SK-N-SH (cell line): ENCODE data around the gene MSH5.

Source experiments
- ELF1 ChIP-seq: IDR thresholded peaks from 2 replicates; pipeline ENCODE4 v1.4.0; 2012
- EP300 ChIP-seq, 2 experiments: IDR thresholded peaks; 2 replicates each; pipeline versions ENCODE4 v1.4.0 to v1.6.1; 2012; ENCODE audit warnings: borderline replicate concordance in 1 of 2, low read depth in 1 of 2, low read length in 1 of 2
- FOSL2 ChIP-seq: IDR thresholded peaks from 2 replicates; pipeline ENCODE4 v1.4.0; 2012; ENCODE audit warnings: low read depth, mild to moderate bottlenecking, moderate library complexity, borderline replicate concordance
- GABPA ChIP-seq: IDR thresholded peaks from 2 replicates; pipeline ENCODE4 v1.4.0; 2012; ENCODE audit warnings: low read depth, mild to moderate bottlenecking
- POLR2AphosphoS5 ChIP-seq: IDR thresholded peaks from 2 replicates; pipeline ENCODE4 v1.6.1; 2012; ENCODE audit warnings: low read depth, low read length
- YY1 ChIP-seq: IDR thresholded peaks from 2 replicates; pipeline ENCODE4 v1.4.0; 2012; ENCODE audit warnings: low read depth, mild to moderate bottlenecking
- TF ChIP-seq, protein P1 (sequence below): fragments of 200-600 bp; sonication (generic); IDR thresholded peaks from 2 replicates; pipeline ENCODE4 v1.6.1; 2017; ENCODE audit warnings: antibody characterized with exemption, mild to moderate bottlenecking, moderate library complexity
- TF ChIP-seq, protein P2 (sequence below): IDR thresholded peaks from 2 replicates; pipeline ENCODE4 v1.4.0; 2012; ENCODE audit warnings: low read depth
- TF ChIP-seq, protein P3 (sequence below): fragments of 150-350 bp; IDR thresholded peaks from 2 replicates; pipeline ENCODE4 v1.6.1; 2017; ENCODE audit warnings: antibody characterized with exemption, low read length, low read depth, borderline replicate concordance
- TF ChIP-seq, protein P4 (sequence below): IDR thresholded peaks from 2 replicates; pipeline ENCODE4 v1.4.0; 2012; ENCODE audit warnings: low read depth, borderline replicate concordance

DNA sequence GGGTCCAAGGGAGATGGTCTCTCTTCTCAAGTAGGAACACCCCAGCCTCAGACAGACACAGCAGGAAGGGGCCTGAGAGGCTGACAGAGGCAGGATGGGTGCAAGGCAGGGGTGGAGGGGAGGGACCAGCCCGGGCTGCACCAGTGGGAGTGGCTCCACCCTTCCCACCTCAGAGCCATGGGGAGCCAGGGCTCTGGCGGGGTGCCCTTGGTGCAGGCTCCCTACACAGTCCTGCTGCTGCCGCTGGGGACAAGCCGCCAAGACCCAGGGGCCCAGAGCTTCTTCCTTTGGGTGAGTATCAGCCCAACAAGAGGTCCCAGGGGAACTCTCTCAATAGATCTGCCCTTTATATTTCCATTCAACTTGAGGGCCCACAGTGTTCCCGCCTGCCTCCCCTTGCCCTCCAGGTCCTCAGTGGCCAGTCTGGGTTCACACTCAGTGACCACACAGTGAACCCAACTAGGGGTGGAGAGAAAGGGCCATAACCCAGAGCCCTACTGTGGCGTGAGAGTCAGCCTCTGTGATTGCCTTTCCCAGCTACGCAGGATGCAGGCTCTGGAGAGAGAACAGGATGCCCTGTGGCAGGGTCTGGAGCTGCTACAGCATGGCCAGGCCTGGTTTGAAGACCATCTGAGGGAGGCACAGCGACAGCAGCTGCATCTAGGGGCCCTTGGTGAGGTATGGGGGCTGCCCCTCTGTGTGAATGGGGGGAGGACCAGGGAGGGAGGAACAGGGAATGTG, 23.2 kb downstream of the MSH5 start:
- TF ChIP-seq, protein P1, sequence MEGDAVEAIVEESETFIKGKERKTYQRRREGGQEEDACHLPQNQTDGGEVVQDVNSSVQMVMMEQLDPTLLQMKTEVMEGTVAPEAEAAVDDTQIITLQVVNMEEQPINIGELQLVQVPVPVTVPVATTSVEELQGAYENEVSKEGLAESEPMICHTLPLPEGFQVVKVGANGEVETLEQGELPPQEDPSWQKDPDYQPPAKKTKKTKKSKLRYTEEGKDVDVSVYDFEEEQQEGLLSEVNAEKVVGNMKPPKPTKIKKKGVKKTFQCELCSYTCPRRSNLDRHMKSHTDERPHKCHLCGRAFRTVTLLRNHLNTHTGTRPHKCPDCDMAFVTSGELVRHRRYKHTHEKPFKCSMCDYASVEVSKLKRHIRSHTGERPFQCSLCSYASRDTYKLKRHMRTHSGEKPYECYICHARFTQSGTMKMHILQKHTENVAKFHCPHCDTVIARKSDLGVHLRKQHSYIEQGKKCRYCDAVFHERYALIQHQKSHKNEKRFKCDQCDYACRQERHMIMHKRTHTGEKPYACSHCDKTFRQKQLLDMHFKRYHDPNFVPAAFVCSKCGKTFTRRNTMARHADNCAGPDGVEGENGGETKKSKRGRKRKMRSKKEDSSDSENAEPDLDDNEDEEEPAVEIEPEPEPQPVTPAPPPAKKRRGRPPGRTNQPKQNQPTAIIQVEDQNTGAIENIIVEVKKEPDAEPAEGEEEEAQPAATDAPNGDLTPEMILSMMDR: no peak
- no peak for TF ChIP-seq YY1
- TF ChIP-seq, protein P2, sequence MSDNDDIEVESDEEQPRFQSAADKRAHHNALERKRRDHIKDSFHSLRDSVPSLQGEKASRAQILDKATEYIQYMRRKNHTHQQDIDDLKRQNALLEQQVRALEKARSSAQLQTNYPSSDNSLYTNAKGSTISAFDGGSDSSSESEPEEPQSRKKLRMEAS: no peak
- TF ChIP-seq POLR2AphosphoS5: no peak
- TF ChIP-seq FOSL2: no peak
- no peak for TF ChIP-seq ELF1
- TF ChIP-seq, protein P3, sequence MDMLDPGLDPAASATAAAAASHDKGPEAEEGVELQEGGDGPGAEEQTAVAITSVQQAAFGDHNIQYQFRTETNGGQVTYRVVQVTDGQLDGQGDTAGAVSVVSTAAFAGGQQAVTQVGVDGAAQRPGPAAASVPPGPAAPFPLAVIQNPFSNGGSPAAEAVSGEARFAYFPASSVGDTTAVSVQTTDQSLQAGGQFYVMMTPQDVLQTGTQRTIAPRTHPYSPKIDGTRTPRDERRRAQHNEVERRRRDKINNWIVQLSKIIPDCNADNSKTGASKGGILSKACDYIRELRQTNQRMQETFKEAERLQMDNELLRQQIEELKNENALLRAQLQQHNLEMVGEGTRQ: no peak
- no peak for TF ChIP-seq EP300 (IDR thresholded peaks at IDR 0.05; ENCODE audit: borderline replicate concordance in 1 of 2, low read depth in 1 of 2, low read length in 1 of 2)
- TF ChIP-seq GABPA: no peak
- TF ChIP-seq, protein P4, sequence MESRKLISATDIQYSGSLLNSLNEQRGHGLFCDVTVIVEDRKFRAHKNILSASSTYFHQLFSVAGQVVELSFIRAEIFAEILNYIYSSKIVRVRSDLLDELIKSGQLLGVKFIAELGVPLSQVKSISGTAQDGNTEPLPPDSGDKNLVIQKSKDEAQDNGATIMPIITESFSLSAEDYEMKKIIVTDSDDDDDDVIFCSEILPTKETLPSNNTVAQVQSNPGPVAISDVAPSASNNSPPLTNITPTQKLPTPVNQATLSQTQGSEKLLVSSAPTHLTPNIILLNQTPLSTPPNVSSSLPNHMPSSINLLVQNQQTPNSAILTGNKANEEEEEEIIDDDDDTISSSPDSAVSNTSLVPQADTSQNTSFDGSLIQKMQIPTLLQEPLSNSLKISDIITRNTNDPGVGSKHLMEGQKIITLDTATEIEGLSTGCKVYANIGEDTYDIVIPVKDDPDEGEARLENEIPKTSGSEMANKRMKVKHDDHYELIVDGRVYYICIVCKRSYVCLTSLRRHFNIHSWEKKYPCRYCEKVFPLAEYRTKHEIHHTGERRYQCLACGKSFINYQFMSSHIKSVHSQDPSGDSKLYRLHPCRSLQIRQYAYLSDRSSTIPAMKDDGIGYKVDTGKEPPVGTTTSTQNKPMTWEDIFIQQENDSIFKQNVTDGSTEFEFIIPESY: no peak
